Kidney tubule cell (primary cell): ENCODE data around the gene RPL26.
A peak's percentile ranks its signal among the peaks of the same experiment; 100 is the strongest.
"Not testable (repeated sequence)": the region's sequence is repeated elsewhere in the genome, so short reads cannot be mapped to it uniquely, and the experiment has no call there.

Experiments used
- DNase-seq: peaks from one replicate; pipeline ENCODE4 v3.0.0-alpha.2; 2018; ENCODE audit warnings: low spot score

Gene RPL26

GRCh38 chr17:8365143-8365542, 17.9 kb downstream of the RPL26 start:
- DNase-seq: peak; percentile 75

GRCh38 chr17:8362651-8363332, 20.2 kb downstream of the RPL26 start:
- DNase-seq: no peak

- DNase-seq: no peak
These were observed 22.2 kb downstream of the RPL26 start for GRCh38 chr17:8360751-8361150.

GRCh38 chr17:8360260-8360659, 22.7 kb downstream of the RPL26 start:
- no peak for DNase-seq

GRCh38 chr17:8359769-8360168, 23.2 kb downstream of the RPL26 start:
- DNase-seq: peak; percentile 38

- no peak for DNase-seq
These were observed 25.1 kb downstream of the RPL26 start for GRCh38 chr17:8357910-8358309.

- no peak for DNase-seq
These were observed 28.8 kb downstream of the RPL26 start for GRCh38 chr17:8354236-8354635.

GRCh38 chr17:8353736-8354135, 29.3 kb downstream of the RPL26 start:
- no peak for DNase-seq

- DNase-seq: no peak
These were observed 32.7 kb downstream of the RPL26 start for GRCh38 chr17:8350339-8350738.

- not testable (repeated sequence) for DNase-seq
These were observed 36.0 kb downstream of the RPL26 start for GRCh38 chr17:8347001-8347400.

- DNase-seq: no peak
These were observed 36.9 kb downstream of the RPL26 start for GRCh38 chr17:8345951-8346665.

GRCh38 chr17:8345052-8345690, 37.8 kb downstream of the RPL26 start:
- no peak for DNase-seq

GRCh38 chr17:8341456-8341855, 41.5 kb downstream of the RPL26 start:
- peak; percentile 6 for DNase-seq

GRCh38 chr17:8339540-8339939, 43.5 kb downstream of the RPL26 start, which contains the start of gene ODF4:
Gene ODF4, plus strand, starts transcription at chr17:8339840. Its CDS starts 212 bp downstream, at chr17:8340052.
- no peak for DNase-seq

GRCh38 chr17:8338753-8339140, 44.2 kb downstream of the RPL26 start:
- no peak for DNase-seq

GRCh38 chr17:8337802-8338752, 44.9 kb downstream of the RPL26 start:
- no peak for DNase-seq

GRCh38 chr17:8333281-8333680, 49.7 kb downstream of the RPL26 start:
- no peak for DNase-seq

GRCh38 chr17:8332688-8333087, 50.3 kb downstream of the RPL26 start:
- DNase-seq: no peak

GRCh38 chr17:8332128-8332527, 50.9 kb downstream of the RPL26 start:
- no peak for DNase-seq
